Endothelial cell of umbilical vein (primary cell): ENCODE results near the gene RAMACL. TPM values are rescaled to one million over a fixed set of nuclear protein-coding genes. Genes with fewer than 3 reads are reported as not detected.

Experiments used
- BruUV-seq: library from RNA; stranded (reverse); fragments of 400-500 nt; replicated peaks from 2 replicates; lab custom pipeline; 2021; lab: Mats Ljungman, UMichigan
- CTCF ChIA-PET: fragments of 300-600, 350-600 bp; sonication (Branson Sonifier 250); formaldehyde crosslinking; loops from one replicate; lab custom pipeline; 2021; ENCODE audit warnings: antibody characterized with exemption, inconsistent platforms; lab: Charles Lee
- POLR2A ChIA-PET: fragments of 300-600, 350-600 bp; sonication (Branson Sonifier 250); formaldehyde crosslinking; loops from one replicate; lab custom pipeline; 2021; ENCODE audit warnings: antibody characterized with exemption, inconsistent platforms; lab: Charles Lee
- DNase-seq: peaks from one replicate; pipeline ENCODE4 v3.0.0-alpha.2; 2011; ENCODE audit warnings: low read depth, low spot score
- FAIRE-seq: peaks from 2 replicates; lab custom pipeline; 2011; peaks lifted over from hg19 to GRCh38; lab: Jason Lieb, UNC
- H2AFZ ChIP-seq: 2 replicates; pipeline ENCODE4 v1.6.0; 2012; ENCODE audit warnings: low read depth, low read length, control low read depth, inconsistent platforms
- H3K27ac ChIP-seq: 2 replicates; pipeline ENCODE4 v1.5.1; 2011; ENCODE audit warnings: low read depth, mild to moderate bottlenecking, control low read depth, low read length, moderate library complexity; ENCODE audit not compliant: insufficient read depth
- H3K27me3 ChIP-seq, 2 experiments: 2 replicates each; pipeline versions ENCODE4 v1.6.0 to v1.6.1; 2011; ENCODE audit warnings: low read length in 2 of 2, mixed read lengths in 1 of 2; ENCODE audit not compliant: control insufficient read depth in 2 of 2, insufficient read depth in 2 of 2
- H3K36me3 ChIP-seq, 2 experiments: 2 replicates in 1 of 2; 3 replicates in 1 of 2; pipeline ENCODE4 v1.5.1; 2011; ENCODE audit warnings: low read length in 2 of 2, mild to moderate bottlenecking in 1 of 2, moderate library complexity in 1 of 2; ENCODE audit not compliant: control insufficient read depth in 2 of 2, insufficient read depth in 2 of 2; ENCODE audit errors: extremely low read depth in 1 of 2
- H3K4me1 ChIP-seq: 3 replicates; pipeline ENCODE4 v1.5.1; 2011; ENCODE audit warnings: mild to moderate bottlenecking, low read length; ENCODE audit not compliant: control insufficient read depth, insufficient read depth; ENCODE audit errors: extremely low read depth
- H3K4me2 ChIP-seq: 2 replicates; pipeline ENCODE4 v1.6.1; 2011; ENCODE audit warnings: low read length, control low read depth, mixed read lengths; ENCODE audit not compliant: insufficient read depth
- H3K4me3 ChIP-seq, 3 experiments: fragments of 200-600 bp in 1 of 3; sonication (generic), shearing (Covaris generic) in 1 of 3; replicated peaks in 1 of 3; 2 replicates each; pipeline ENCODE4 v1.5.1; 2011 to 2016; ENCODE audit warnings: control low read depth in 3 of 3, low read length in 3 of 3, mild to moderate bottlenecking in 2 of 3, inconsistent platforms in 1 of 3, low read depth in 1 of 3, moderate library complexity in 1 of 3; ENCODE audit not compliant: insufficient read depth in 1 of 3
- H3K79me2 ChIP-seq: 2 replicates; pipeline ENCODE4 v1.6.0; 2012; ENCODE audit warnings: low read length, inconsistent platforms; ENCODE audit not compliant: control insufficient read depth, insufficient read depth
- H3K9ac ChIP-seq: replicated peaks from 2 replicates; pipeline ENCODE3; 2011; ENCODE audit warnings: low read length, control low read depth; ENCODE audit not compliant: insufficient read depth; ENCODE audit errors: extremely low read depth
- H3K9me1 ChIP-seq: replicated peaks from 3 replicates; pipeline ENCODE4 v1.6.0; 2011; ENCODE audit warnings: mild to moderate bottlenecking, low read length; ENCODE audit not compliant: control insufficient read depth, insufficient read depth; ENCODE audit errors: extremely low read depth
- H3K9me3 ChIP-seq: replicated peaks from 2 replicates; pipeline ENCODE4 v1.5.1; 2012; ENCODE audit warnings: low read length, inconsistent platforms; ENCODE audit not compliant: control insufficient read depth, insufficient read depth
- H4K20me1 ChIP-seq: replicated peaks from 2 replicates; pipeline ENCODE3; 2011; ENCODE audit warnings: mild to moderate bottlenecking, low read length; ENCODE audit not compliant: control insufficient read depth, insufficient read depth; ENCODE audit errors: extremely low read depth
- EZH2 ChIP-seq: IDR thresholded peaks from 2 replicates; pipeline ENCODE4 v1.6.1; 2012; ENCODE audit warnings: borderline replicate concordance, low read depth, mild to moderate bottlenecking, moderate library complexity, low read length, inconsistent platforms; ENCODE audit not compliant: severe bottlenecking
- GATA2 ChIP-seq: IDR thresholded peaks from 2 replicates; pipeline ENCODE4 v1.7.0; 2011; ENCODE audit warnings: low read depth, mild to moderate bottlenecking, moderate library complexity, mixed read lengths, low read length; ENCODE audit not compliant: insufficient read length, insufficient read depth
- JUN ChIP-seq: IDR thresholded peaks from 2 replicates; pipeline ENCODE4 v1.6.1; 2011; ENCODE audit warnings: borderline replicate concordance, low read depth; ENCODE audit not compliant: insufficient read length, insufficient read depth
- MYC ChIP-seq: IDR thresholded peaks from one replicate; pipeline ENCODE4 v1.6.1; 2011; ENCODE audit warnings: mild to moderate bottlenecking, low read depth, low read length
- POLR2A ChIP-seq: IDR thresholded peaks from 2 replicates; pipeline ENCODE4 v1.6.1; 2012; ENCODE audit warnings: low read depth, mild to moderate bottlenecking, control low read depth, low read length
- dilution Hi-C: fragments of 300-500 bp; cut with MboI; formaldehyde crosslinking; loops from one replicate; pipeline ENCODE4 v1.15.0; 2019; ENCODE audit warnings: low sequenced_read_pairs; ENCODE audit not compliant: extremely low pct_ligation_motif_present
- intact Hi-C: fragments of 100-400 bp; cut with micrococcal nuclease; formaldehyde crosslinking; loops from one replicate; pipeline ENCODE4 v1.10.0; 2022
- polyA plus RNA-seq, 4 experiments: library from polyadenylated mRNA; depleted of rRNA in 3 of 4; stranded (reverse) in 3 of 4; unstranded in 1 of 4; fragments of >200 nt; gene quantifications; 2 replicates each; pipeline versions ENCODE4 v1.2.1 to v1.2.3, GENCODE V29; 2011 to 2012; ENCODE audit warnings: missing spikeins in 1 of 4
- total RNA-seq: library from RNA; stranded (reverse); gene quantifications from 2 replicates; pipeline ENCODE4 v1.2.3, GENCODE V29; 2021
- TF ChIP-seq, protein P1 (sequence below), 2 donors: IDR thresholded peaks; 1 replicate in 1 of 2; 2 replicates in 1 of 2; pipeline ENCODE4 v1.5.1; 2011; ENCODE audit warnings: low read length in 2 of 2, mild to moderate bottlenecking in 2 of 2, moderate library complexity in 2 of 2, control low read depth in 1 of 2, inconsistent platforms in 1 of 2, low read depth in 1 of 2; ENCODE audit not compliant: insufficient read depth in 1 of 2; ENCODE audit errors: extremely low read depth in 1 of 2
- TF ChIP-seq, protein P2 (sequence below): IDR thresholded peaks from 2 replicates; pipeline ENCODE4 v1.6.1; 2011; ENCODE audit not compliant: insufficient read depth, insufficient read length

RAMACL gene
- total and polyA plus RNA-seq, 2 donors (not counting 3 experiments of a cell fraction or from before 2014, with no cell fraction given), result 0.17 to 5.3 TPM

DNA sequence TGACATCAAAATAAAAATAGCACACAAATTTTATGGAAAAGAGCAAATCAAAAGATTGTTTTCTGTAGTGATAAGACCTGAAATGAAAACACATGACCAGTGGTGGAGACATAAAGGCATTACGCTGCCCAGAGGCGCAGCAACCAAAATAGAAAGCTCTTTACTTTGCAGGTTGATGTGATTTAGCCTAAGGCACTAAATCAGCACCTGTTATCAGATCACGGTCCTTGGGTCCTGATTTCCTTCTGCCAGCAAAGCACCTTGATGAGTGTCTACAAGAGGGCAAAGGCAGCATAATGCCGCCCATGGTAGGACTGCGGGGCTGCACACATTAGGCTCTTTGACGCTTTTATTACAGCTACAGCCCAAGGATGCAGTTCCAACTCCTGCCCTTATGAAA lies 19.3 kb upstream of the RAMACL start:
- H3K4me1 ChIP-seq, result peaks cover 12% of the 10 kb centered on the region

More for the DNA sequence above, 19.3 kb upstream of the RAMACL start:
- Histone ChIP-seq H3K4me2 (no peak overlapping the region), H4K20me1 (no peaks in the 10 kb centered on the region), H3K9ac (no peak overlapping the region), H2AFZ (no peak overlapping the region), H3K36me3 (peaks cover 0 to 2% of the 10 kb centered on the region in 2 experiments), H3K9me3 (no peaks in the 10 kb centered on the region), H3K4me3 (no peak overlapping the region), H3K27me3 (no peaks in the 10 kb centered on the region), H3K79me2 (peaks cover 13% of the 10 kb centered on the region), H3K27ac (no peak overlapping the region), H3K9me1 (no peaks in the 10 kb centered on the region)
- DNase-seq (no peak), FAIRE-seq (no peak)
- intact Hi-C loops (no loop called here), dilution Hi-C loops (no loop called here)
- POLR2A ChIA-PET, result no interaction called here
- TF ChIP-seq GATA2 (no peak), JUN (no peak), EZH2 (no peak), POLR2A (no peak), MYC (no peak)
- TF ChIP-seq, protein P1, sequence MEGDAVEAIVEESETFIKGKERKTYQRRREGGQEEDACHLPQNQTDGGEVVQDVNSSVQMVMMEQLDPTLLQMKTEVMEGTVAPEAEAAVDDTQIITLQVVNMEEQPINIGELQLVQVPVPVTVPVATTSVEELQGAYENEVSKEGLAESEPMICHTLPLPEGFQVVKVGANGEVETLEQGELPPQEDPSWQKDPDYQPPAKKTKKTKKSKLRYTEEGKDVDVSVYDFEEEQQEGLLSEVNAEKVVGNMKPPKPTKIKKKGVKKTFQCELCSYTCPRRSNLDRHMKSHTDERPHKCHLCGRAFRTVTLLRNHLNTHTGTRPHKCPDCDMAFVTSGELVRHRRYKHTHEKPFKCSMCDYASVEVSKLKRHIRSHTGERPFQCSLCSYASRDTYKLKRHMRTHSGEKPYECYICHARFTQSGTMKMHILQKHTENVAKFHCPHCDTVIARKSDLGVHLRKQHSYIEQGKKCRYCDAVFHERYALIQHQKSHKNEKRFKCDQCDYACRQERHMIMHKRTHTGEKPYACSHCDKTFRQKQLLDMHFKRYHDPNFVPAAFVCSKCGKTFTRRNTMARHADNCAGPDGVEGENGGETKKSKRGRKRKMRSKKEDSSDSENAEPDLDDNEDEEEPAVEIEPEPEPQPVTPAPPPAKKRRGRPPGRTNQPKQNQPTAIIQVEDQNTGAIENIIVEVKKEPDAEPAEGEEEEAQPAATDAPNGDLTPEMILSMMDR (IDR thresholded peaks at IDR 0.05; ENCODE audit: extremely low read depth in 1 of 2, insufficient read depth in 1 of 2, low read depth in 1 of 2, low read length in 2 of 2), result no peak
- TF ChIP-seq, protein P2, sequence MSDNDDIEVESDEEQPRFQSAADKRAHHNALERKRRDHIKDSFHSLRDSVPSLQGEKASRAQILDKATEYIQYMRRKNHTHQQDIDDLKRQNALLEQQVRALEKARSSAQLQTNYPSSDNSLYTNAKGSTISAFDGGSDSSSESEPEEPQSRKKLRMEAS, result no peak
- CTCF ChIA-PET, result no interaction called here
- no TSS peak for BruUV-seq
